HepG2 (cell line): ENCODE data around the gene ALG13. TPM values are rescaled to one million over a fixed set of nuclear protein-coding genes. Genes with fewer than 3 reads are reported as not detected.

Experiments used
- ATAC-seq: fragments of 200-7000 bp; cut with Tn5 transposase; 3 replicates; pipeline ENCODE4 v1.9.1; 2020; ENCODE audit warnings: mild to moderate bottlenecking, moderate library complexity
- BruUV-seq: library from RNA; stranded (reverse); fragments of 400-500 nt; replicated peaks from 2 replicates; lab custom pipeline; 2021; lab: Mats Ljungman, UMichigan
- CTCF ChIA-PET: fragments of 300-600 bp; formaldehyde crosslinking; extraction: SDS; loops from one replicate; lab custom pipeline; 2021; ENCODE audit warnings: low total read pairs, inconsistent platforms, low intra/inter-chr PET ratio; lab: Yijun Ruan, JAX
- POLR2A ChIA-PET: fragments of 350-600 bp; sonication (Branson Sonifier 250); formaldehyde crosslinking; loops from one replicate; lab custom pipeline; 2020; ENCODE audit warnings: antibody characterized with exemption, inconsistent platforms; lab: Yijun Ruan, JAX
- DNase-seq: peaks from one replicate; pipeline ENCODE4 v3.0.0-alpha.2; 2015; ENCODE audit warnings: low spot score
- FAIRE-seq: peaks from 3 replicates; lab custom pipeline; 2011; peaks lifted over from hg19 to GRCh38; lab: Jason Lieb, UNC
- H2AFZ ChIP-seq: one replicate; pipeline ENCODE4 v1.6.1; 2011; ENCODE audit warnings: low read length, inconsistent platforms
- H3K27ac ChIP-seq: fragments of 300-600 bp; 3 replicates; pipeline ENCODE4 v1.8.0; 2011; ENCODE audit warnings: mixed run types, mild to moderate bottlenecking, mixed read lengths, low read length, inconsistent platforms; ENCODE audit not compliant: insufficient read depth; ENCODE audit errors: extremely low read length
- H3K27me3 ChIP-seq, 2 experiments: fragments of 200-600 bp in 1 of 2; 2 replicates in 1 of 2; 3 replicates in 1 of 2; pipeline versions ENCODE4 v1.6.0 to v1.8.0; 2011; ENCODE audit warnings: low read length in 2 of 2, mild to moderate bottlenecking in 2 of 2, moderate library complexity in 2 of 2, inconsistent platforms in 1 of 2; ENCODE audit not compliant: insufficient read depth in 2 of 2, control insufficient read depth in 1 of 2
- H3K36me3 ChIP-seq, 2 experiments: fragments of 200-600 bp in 1 of 2; replicated peaks in 1 of 2; 2 replicates in 1 of 2; 3 replicates in 1 of 2; pipeline versions ENCODE4 v1.5.1 to v1.8.0; 2011; ENCODE audit warnings: low read length in 2 of 2, inconsistent platforms in 1 of 2; ENCODE audit not compliant: insufficient read depth in 2 of 2, control insufficient read depth in 1 of 2
- H3K4me1 ChIP-seq: 2 replicates; pipeline ENCODE4 v1.5.1; 2012; ENCODE audit warnings: low read length, inconsistent platforms; ENCODE audit not compliant: insufficient read depth
- H3K4me2 ChIP-seq: 2 replicates; pipeline ENCODE4 v1.6.0; 2011; ENCODE audit warnings: low read depth, low read length, inconsistent platforms
- H3K4me3 ChIP-seq, 3 experiments: fragments of 200-600 bp in 1 of 3; sonication (generic), shearing (Covaris generic) in 1 of 3; replicated peaks in 1 of 3; 2 replicates each; pipeline ENCODE4 v1.5.1; 2011 to 2016; ENCODE audit warnings: low read length in 3 of 3, inconsistent platforms in 2 of 3, low read depth in 2 of 3, mild to moderate bottlenecking in 2 of 3, control low read depth in 1 of 3, mixed read lengths in 1 of 3; ENCODE audit not compliant: insufficient read depth in 1 of 3
- H3K79me2 ChIP-seq: one replicate; pipeline ENCODE4 v1.6.1; 2011; ENCODE audit warnings: low read length, inconsistent platforms; ENCODE audit not compliant: insufficient read depth
- H3K9ac ChIP-seq: 2 replicates; pipeline ENCODE4 v1.6.0; 2011; ENCODE audit warnings: mild to moderate bottlenecking, low read depth, low read length, inconsistent platforms; ENCODE audit not compliant: insufficient read depth
- H3K9me3 ChIP-seq: 2 replicates; pipeline ENCODE4 v1.5.1; 2012; ENCODE audit warnings: mild to moderate bottlenecking, low read length
- H4K20me1 ChIP-seq: 2 replicates; pipeline ENCODE4 v1.6.0; 2011; ENCODE audit warnings: inconsistent platforms, mild to moderate bottlenecking, low read length, moderate library complexity; ENCODE audit not compliant: insufficient read depth
- HNRNPH1 ChIP-seq: fragments of 200-400 bp; formaldehyde crosslinking; optimal IDR thresholded peaks from 2 replicates; pipeline ENCODE3; 2017; ENCODE audit warnings: mild to moderate bottlenecking, low read depth, low read length
- MXD4 ChIP-seq: IDR thresholded peaks from 2 replicates; pipeline ENCODE4 v1.6.1; 2016; ENCODE audit warnings: mild to moderate bottlenecking, missing biosample characterization, missing genetic modification reagents
- SALL1 ChIP-seq: sonication (generic); formaldehyde crosslinking; IDR thresholded peaks from 2 replicates; pipeline ENCODE4 v1.8.0; 2022; ENCODE audit warnings: mild to moderate bottlenecking, missing genetic modification reagents
- TP53 ChIP-seq: sonication (generic); formaldehyde crosslinking; conservative IDR thresholded peaks from 2 replicates; pipeline ENCODE4 v1.4.0; 2020; ENCODE audit warnings: missing genetic modification reagents
- ZFP1 ChIP-seq: IDR thresholded peaks from 2 replicates; pipeline ENCODE4 v1.6.1; 2016
- ZFP36L2 ChIP-seq: sonication (generic); formaldehyde crosslinking; IDR thresholded peaks from 2 replicates; pipeline ENCODE4 v1.4.0; 2020; ENCODE audit warnings: missing genetic modification reagents
- ZNF33A ChIP-seq: sonication (generic); formaldehyde crosslinking; IDR thresholded peaks from 2 replicates; pipeline ENCODE4 v1.5.1; 2020; ENCODE audit warnings: missing genetic modification reagents, mild to moderate bottlenecking, moderate library complexity, borderline replicate concordance
- ZNF576 ChIP-seq: sonication (generic); formaldehyde crosslinking; IDR thresholded peaks from 2 replicates; pipeline ENCODE4 v1.4.0; 2020; ENCODE audit warnings: mild to moderate bottlenecking, missing genetic modification reagents
- WGBS: methylation state at CpG from one replicate; pipeline ENCODE4 v1.1.6; 2017; ENCODE audit warnings: low lambda C conversion rate; 5-methylcytosine and 5-hydroxymethylcytosine counted together
- in situ Hi-C: cut with HindIII; loops from 2 replicates; pipeline ENCODE4 v1.10.0; 2017; ENCODE audit warnings: low pct_unique_long_range_greater_than_20kb; ENCODE audit not compliant: extremely low pct_ligation_motif_present
- intact Hi-C: fragments of 100-400 bp; cut with micrococcal nuclease; formaldehyde crosslinking; loops from one replicate; pipeline ENCODE4 v1.10.0; 2022; ENCODE audit not compliant: unreplicated experiment
- polyA plus RNA-seq, 8 experiments: library from polyadenylated mRNA; depleted of rRNA in 3 of 8; stranded (reverse) in 7 of 8; unstranded in 1 of 8; fragments of >200 nt; fragmentation: Illumina TruSeq in 4 of 8; extraction: Trizol in 4 of 8; gene quantifications; 2 replicates each; pipeline versions ENCODE4 v1.2.1 to v1.2.3, GENCODE V29; 2011 to 2016; ENCODE audit warnings: low read depth in 4 of 8, missing spikeins in 1 of 8, mixed read lengths in 1 of 8; ENCODE audit not compliant: insufficient read depth in 1 of 8
- total RNA-seq, 5 experiments: library from RNA; depleted of rRNA; stranded (reverse); fragments of >200 nt; fragmentation: Illumina TruSeq; extraction: Trizol; gene quantifications; 2 replicates each; pipeline ENCODE4 v1.2.3, GENCODE V29; 2016; ENCODE audit warnings: low read depth in 1 of 5
- TF ChIP-seq, protein P1 (sequence below): sonication (generic); formaldehyde crosslinking; IDR thresholded peaks from 2 replicates; pipeline ENCODE4 v1.5.0; 2020; ENCODE audit warnings: missing genetic modification reagents
- TF ChIP-seq, protein P2 (sequence below): sonication (generic); formaldehyde crosslinking; conservative IDR thresholded peaks from 2 replicates; pipeline ENCODE4 v1.5.0; 2020; ENCODE audit warnings: missing genetic modification reagents

Gene ALG13
- total and polyA plus RNA-seq, 2 of the 13 experiments (the other 11 are each of a cell fraction or from before 2014, with no cell fraction given): 31.2 to 65.5 TPM

- TF ChIP-seq ZNF33A (CRISPR knock-in tag) (no peak), ZFP1 (CRISPR knock-in tag) (no peak), MXD4 (no peak)
- TF ChIP-seq, protein P1, sequence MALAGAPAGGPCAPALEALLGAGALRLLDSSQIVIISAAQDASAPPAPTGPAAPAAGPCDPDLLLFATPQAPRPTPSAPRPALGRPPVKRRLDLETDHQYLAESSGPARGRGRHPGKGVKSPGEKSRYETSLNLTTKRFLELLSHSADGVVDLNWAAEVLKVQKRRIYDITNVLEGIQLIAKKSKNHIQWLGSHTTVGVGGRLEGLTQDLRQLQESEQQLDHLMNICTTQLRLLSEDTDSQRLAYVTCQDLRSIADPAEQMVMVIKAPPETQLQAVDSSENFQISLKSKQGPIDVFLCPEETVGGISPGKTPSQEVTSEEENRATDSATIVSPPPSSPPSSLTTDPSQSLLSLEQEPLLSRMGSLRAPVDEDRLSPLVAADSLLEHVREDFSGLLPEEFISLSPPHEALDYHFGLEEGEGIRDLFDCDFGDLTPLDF (CRISPR knock-in tag): no peak
Observed at GRCh38 chrX:111736571-111736970, 55.6 kb downstream of the ALG13 start (continued).

GRCh38 chrX:111742018-111742417 lies 61.0 kb downstream of the ALG13 start:
- no peaks in the 10 kb centered on the region for H4K20me1 ChIP-seq
- FAIRE-seq (no peak), DNase-seq (no peak), ATAC-seq (no peak)
- no peak overlapping the region for H3K27ac ChIP-seq
- TF ChIP-seq HNRNPH1 (no peak), TP53 (no peak), ZNF576 (no peak), ZFP36L2 (no peak), SALL1 (no peak)
- TF ChIP-seq, protein P2, sequence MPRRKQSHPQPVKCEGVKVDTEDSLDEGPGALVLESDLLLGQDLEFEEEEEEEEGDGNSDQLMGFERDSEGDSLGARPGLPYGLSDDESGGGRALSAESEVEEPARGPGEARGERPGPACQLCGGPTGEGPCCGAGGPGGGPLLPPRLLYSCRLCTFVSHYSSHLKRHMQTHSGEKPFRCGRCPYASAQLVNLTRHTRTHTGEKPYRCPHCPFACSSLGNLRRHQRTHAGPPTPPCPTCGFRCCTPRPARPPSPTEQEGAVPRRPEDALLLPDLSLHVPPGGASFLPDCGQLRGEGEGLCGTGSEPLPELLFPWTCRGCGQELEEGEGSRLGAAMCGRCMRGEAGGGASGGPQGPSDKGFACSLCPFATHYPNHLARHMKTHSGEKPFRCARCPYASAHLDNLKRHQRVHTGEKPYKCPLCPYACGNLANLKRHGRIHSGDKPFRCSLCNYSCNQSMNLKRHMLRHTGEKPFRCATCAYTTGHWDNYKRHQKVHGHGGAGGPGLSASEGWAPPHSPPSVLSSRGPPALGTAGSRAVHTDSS (CRISPR knock-in tag): no peak
- intact Hi-C loops: no loop called here
- no peak overlapping the region for H3K9ac ChIP-seq
- no peaks in the 10 kb centered on the region for H3K27me3 ChIP-seq
- no peaks in the 10 kb centered on the region for H3K4me1 ChIP-seq
- ChIA-PET POLR2A (no interaction called here), CTCF (no interaction called here)
- no peaks in the 10 kb centered on the region for H3K79me2 ChIP-seq
- no peak overlapping the region for H3K4me3 ChIP-seq
- H3K9me3 ChIP-seq: no peaks in the 10 kb centered on the region
- H2AFZ ChIP-seq: no peak overlapping the region
- 80% methylated on average over 2 of the region's 2 CpGs for WGBS
- BruUV-seq: no TSS peak
- in situ Hi-C loops: no loop called here
- H3K4me2 ChIP-seq: no peak overlapping the region
- H3K36me3 ChIP-seq: no peaks in the 10 kb centered on the region
